Measurements from ENCODE around the gene STK32B. TPM values are rescaled to one million over a fixed set of nuclear protein-coding genes. Genes with fewer than 3 reads are reported as not detected.

Gene STK32B
- total RNA-seq, 1 donor from 2014 or later, result 0.56 TPM

- no peak overlapping the region for H3K4me3 Mint-ChIP-seq (ENCODE audit: unreplicated experiment)
Observed at GRCh38 chr4:5383191-5383980, 332.1 kb downstream of the STK32B start.

DNA sequence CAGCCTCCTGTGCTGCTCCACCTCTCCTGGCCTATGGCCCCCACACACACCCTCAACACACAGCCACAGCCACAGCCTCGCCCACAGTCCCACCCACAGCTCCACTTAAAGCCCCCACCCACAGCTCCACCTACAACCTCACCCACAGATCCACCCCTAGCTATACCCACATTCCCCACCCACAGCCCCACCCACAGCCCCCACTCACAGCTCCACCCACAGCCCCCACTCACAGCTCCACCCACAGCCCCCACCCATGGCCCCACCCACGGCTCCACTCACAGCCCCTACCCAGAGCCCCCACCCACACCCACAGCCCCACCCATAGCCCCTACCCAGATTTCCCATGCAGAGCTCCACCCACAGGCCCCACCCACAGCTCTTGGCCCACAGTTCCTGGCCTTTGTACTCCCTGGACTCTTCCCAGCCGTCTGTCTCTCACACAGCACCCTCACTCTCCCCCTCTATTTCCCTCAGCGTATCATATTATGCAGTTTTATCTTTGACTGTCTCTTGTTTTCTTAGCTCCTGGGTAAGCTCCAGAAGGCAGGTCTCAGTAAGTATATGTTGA lies 334.5 kb downstream of the STK32B start:
- Mint-ChIP-seq H3K4me1 (ENCODE audit: unreplicated experiment) (no peaks in the 10 kb centered on the region), H3K4me3 (ENCODE audit: unreplicated experiment) (no peak overlapping the region), H3K27me3 (ENCODE audit: unreplicated experiment) (peaks cover 5% of the 10 kb centered on the region), H3K9me3 (ENCODE audit: unreplicated experiment) (no peaks in the 10 kb centered on the region), H3K27ac (ENCODE audit: unreplicated experiment) (no peak overlapping the region), H3K36me3 (ENCODE audit: low read depth, unreplicated experiment) (no peaks in the 10 kb centered on the region)
- no peak for DNase-seq (ENCODE audit: low spot score)
- TF ChIP-seq, protein P1, sequence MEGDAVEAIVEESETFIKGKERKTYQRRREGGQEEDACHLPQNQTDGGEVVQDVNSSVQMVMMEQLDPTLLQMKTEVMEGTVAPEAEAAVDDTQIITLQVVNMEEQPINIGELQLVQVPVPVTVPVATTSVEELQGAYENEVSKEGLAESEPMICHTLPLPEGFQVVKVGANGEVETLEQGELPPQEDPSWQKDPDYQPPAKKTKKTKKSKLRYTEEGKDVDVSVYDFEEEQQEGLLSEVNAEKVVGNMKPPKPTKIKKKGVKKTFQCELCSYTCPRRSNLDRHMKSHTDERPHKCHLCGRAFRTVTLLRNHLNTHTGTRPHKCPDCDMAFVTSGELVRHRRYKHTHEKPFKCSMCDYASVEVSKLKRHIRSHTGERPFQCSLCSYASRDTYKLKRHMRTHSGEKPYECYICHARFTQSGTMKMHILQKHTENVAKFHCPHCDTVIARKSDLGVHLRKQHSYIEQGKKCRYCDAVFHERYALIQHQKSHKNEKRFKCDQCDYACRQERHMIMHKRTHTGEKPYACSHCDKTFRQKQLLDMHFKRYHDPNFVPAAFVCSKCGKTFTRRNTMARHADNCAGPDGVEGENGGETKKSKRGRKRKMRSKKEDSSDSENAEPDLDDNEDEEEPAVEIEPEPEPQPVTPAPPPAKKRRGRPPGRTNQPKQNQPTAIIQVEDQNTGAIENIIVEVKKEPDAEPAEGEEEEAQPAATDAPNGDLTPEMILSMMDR (IDR thresholded peaks at IDR 0.05; ENCODE audit: unreplicated experiment), result no peak

More at GRCh38 chr4:5383191-5383980, 332.1 kb downstream of the STK32B start:
- no peak overlapping the region for H3K27ac Mint-ChIP-seq (ENCODE audit: unreplicated experiment)
- peaks cover 5% of the 10 kb centered on the region for H3K27me3 Mint-ChIP-seq (ENCODE audit: unreplicated experiment)
- H3K9me3 Mint-ChIP-seq (ENCODE audit: unreplicated experiment), result no peaks in the 10 kb centered on the region
- no peaks in the 10 kb centered on the region for H3K36me3 Mint-ChIP-seq (ENCODE audit: low read depth, unreplicated experiment)
- no peak for DNase-seq (ENCODE audit: low spot score)
- H3K4me1 Mint-ChIP-seq (ENCODE audit: unreplicated experiment), result no peaks in the 10 kb centered on the region
- TF ChIP-seq, protein P1 (IDR thresholded peaks at IDR 0.05; ENCODE audit: unreplicated experiment), result no peak

- Mint-ChIP-seq H3K36me3 (ENCODE audit: low read depth, unreplicated experiment) (no peaks in the 10 kb centered on the region), H3K27me3 (ENCODE audit: unreplicated experiment) (peaks cover 8% of the 10 kb centered on the region), H3K4me3 (ENCODE audit: unreplicated experiment) (no peak overlapping the region), H3K27ac (ENCODE audit: unreplicated experiment) (no peak overlapping the region), H3K9me3 (ENCODE audit: unreplicated experiment) (no peaks in the 10 kb centered on the region), H3K4me1 (ENCODE audit: unreplicated experiment) (no peaks in the 10 kb centered on the region)
- TF ChIP-seq, protein P1 (IDR thresholded peaks at IDR 0.05; ENCODE audit: unreplicated experiment), result no peak
- DNase-seq (ENCODE audit: low spot score), result no peak
Observed at GRCh38 chr4:5386921-5387320, 335.6 kb downstream of the STK32B start.

DNA sequence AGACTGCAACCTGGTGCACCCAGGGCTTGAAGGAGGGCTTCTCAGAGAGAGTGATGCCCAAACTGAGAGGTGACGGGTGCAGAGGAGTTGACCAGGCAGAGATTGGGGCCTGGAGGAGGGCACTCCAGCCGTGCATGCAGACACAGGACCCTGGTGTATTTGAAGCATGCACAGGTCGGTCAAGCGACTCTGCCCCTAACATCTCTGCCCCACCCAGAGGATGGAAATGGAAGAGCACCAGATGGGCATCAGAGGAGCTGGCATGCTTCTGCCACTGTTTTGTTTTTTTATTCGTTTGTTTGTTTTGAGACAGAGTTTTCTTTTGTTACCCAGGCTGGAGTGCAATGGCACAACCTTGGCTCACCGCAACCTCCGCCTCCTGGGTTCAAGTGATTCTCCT lies 336.2 kb downstream of the STK32B start:
- no peaks in the 10 kb centered on the region for H3K36me3 Mint-ChIP-seq (ENCODE audit: low read depth, unreplicated experiment)
- peaks cover 6% of the 10 kb centered on the region for H3K27me3 Mint-ChIP-seq (ENCODE audit: unreplicated experiment)
- no peak overlapping the region for H3K27ac Mint-ChIP-seq (ENCODE audit: unreplicated experiment)
- TF ChIP-seq, protein P1 (IDR thresholded peaks at IDR 0.05; ENCODE audit: unreplicated experiment), result no peak
- H3K4me3 Mint-ChIP-seq (ENCODE audit: unreplicated experiment), result no peak overlapping the region
- H3K9me3 Mint-ChIP-seq (ENCODE audit: unreplicated experiment), result no peaks in the 10 kb centered on the region
- no peak for DNase-seq (ENCODE audit: low spot score)
- no peaks in the 10 kb centered on the region for H3K4me1 Mint-ChIP-seq (ENCODE audit: unreplicated experiment)

DNA sequence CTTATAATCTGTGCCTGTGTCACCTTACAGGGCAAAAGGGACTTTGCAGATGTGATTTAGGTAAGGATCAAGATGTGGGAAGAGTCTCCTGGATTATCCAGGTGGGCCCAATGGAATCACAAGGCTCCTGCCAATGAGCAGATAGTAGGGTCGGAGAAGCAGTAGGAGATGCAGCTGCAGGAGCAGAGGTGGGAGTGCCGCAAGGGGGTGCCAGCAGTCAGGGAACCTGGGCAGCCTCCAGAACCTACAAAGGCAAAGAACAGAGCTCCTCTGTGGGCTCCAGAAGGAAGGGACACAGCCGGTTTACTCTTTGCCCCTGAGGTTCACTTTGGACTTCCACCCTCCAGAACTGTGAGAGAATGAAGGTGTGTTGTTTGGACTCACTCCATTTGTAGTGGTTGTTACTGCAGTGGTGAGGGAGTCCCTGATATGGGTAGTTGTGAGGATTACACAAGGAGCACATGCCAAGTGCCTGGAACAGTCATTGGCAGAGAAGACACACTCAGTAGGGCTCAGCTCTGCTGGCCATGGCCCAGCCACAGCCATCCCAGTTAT lies 338.6 kb downstream of the STK32B start:
- H3K36me3 Mint-ChIP-seq (ENCODE audit: low read depth, unreplicated experiment), result no peaks in the 10 kb centered on the region

More for the DNA sequence above, 338.6 kb downstream of the STK32B start:
- Mint-ChIP-seq H3K4me3 (ENCODE audit: unreplicated experiment) (no peak overlapping the region), H3K9me3 (ENCODE audit: unreplicated experiment) (no peaks in the 10 kb centered on the region), H3K27me3 (ENCODE audit: unreplicated experiment) (peaks cover 3% of the 10 kb centered on the region), H3K4me1 (ENCODE audit: unreplicated experiment) (no peaks in the 10 kb centered on the region), H3K27ac (ENCODE audit: unreplicated experiment) (no peak overlapping the region)
- TF ChIP-seq, protein P1 (IDR thresholded peaks at IDR 0.05; ENCODE audit: unreplicated experiment), result no peak
- no peak for DNase-seq (ENCODE audit: low spot score)
